ENCODE measurements around the gene CRNKL1. TPM values are rescaled to one million over a fixed set of nuclear protein-coding genes. Genes with fewer than 3 reads are reported as not detected.

CRNKL1 gene
- total RNA-seq, 1 donor from 2014 or later = 2.2 TPM

DNA sequence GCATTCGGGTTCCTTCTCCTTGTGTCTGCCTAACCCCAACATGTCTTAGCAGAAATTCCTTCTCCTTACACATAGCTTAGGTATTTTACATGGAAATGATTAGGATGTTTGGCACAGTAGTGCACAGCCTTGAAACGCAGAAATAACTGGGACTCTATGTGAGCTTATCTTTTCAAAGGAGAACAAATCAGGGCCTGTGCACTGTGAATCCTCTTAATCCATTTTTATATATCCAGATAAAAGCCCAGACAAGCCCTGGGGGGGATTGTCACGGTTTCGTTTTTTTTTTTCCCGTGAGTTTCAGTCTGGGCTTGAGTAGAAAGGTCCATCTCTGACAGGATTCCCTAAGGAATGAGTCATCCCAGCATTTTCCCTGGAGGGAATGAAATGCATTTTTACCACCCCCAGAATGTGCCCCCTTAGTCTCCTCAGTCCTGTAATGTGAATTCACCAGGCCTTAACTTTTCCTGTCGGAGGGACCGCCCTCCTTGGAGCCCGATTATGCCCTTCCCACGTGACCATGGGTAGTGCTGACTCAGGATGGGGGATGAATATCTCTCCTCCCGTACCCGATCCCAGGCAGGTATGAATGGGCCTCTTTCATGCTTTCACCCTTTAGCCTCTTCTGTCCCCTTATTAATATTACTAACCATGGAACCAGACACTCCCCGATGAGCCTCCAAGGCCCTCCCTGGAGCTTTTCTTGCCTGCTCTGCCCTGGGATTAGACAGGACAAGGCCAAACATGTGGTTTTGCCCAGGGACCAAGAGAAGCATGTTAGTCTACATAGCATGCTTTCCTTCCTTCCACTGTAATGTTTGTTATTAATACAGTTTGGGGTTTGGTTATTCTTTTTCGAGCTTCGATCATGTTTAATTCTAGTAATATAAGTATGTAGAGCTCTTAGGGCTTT is 59.0 kb downstream of the CRNKL1 start:
- Histone ChIP-seq H3K9me3 (no peaks in the 10 kb centered on the region), H3K4me3 (peak overlapping the region; percentile 24 to 38), H3K27ac (peak overlapping the region; percentile 70 to 80), H3K27me3 (no peaks in the 10 kb centered on the region), H3K4me1 (peaks cover 19 to 40% of the 10 kb centered on the region in 2 donors), H3K36me3 (peaks cover 13 to 24% of the 10 kb centered on the region in 2 donors)
- TF ChIP-seq, protein P1, sequence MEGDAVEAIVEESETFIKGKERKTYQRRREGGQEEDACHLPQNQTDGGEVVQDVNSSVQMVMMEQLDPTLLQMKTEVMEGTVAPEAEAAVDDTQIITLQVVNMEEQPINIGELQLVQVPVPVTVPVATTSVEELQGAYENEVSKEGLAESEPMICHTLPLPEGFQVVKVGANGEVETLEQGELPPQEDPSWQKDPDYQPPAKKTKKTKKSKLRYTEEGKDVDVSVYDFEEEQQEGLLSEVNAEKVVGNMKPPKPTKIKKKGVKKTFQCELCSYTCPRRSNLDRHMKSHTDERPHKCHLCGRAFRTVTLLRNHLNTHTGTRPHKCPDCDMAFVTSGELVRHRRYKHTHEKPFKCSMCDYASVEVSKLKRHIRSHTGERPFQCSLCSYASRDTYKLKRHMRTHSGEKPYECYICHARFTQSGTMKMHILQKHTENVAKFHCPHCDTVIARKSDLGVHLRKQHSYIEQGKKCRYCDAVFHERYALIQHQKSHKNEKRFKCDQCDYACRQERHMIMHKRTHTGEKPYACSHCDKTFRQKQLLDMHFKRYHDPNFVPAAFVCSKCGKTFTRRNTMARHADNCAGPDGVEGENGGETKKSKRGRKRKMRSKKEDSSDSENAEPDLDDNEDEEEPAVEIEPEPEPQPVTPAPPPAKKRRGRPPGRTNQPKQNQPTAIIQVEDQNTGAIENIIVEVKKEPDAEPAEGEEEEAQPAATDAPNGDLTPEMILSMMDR (IDR thresholded peaks at IDR 0.05) = no peak
- DNase-seq (ENCODE audit: low spot score in 2 of 2) = no peak
- intact Hi-C loops (cut with DNase I) = loop anchor here (1.0 to 5.0 kb wide), 2 partner anchors 16 to 106 kb away; no protein-coding TSS in a partner anchor

DNA sequence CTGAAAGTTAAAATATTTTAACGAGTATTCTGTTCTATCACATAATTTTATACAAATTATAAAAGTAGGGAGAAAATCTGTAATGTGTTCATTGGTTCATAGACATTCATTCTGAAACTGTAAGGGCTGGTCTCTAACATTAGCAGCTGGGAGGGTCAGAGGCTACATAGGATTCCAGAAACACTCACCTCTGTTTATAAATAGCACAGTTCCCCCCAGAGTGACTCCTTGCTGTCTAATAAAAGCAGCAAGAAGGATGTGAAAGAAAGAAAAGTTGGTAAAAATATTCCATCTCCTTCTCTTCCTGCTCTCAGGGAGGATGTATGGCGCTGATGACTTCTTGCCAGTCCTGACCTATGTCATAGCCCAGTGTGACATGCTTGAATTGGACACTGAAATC is 60.4 kb downstream of the CRNKL1 start:
- H3K36me3 ChIP-seq = peaks cover 5 to 14% of the 10 kb centered on the region in 2 donors
- DNase-seq (ENCODE audit: low spot score in 2 of 2) = no peak
- intact Hi-C loops (cut with DNase I) = loop anchor here (5.0 kb wide), 1 partner anchor 105 kb away; no protein-coding TSS in a partner anchor
- H3K4me1 ChIP-seq = peaks cover 20 to 48% of the 10 kb centered on the region in 2 donors
- TF ChIP-seq, protein P1 (IDR thresholded peaks at IDR 0.05) = no peak
- H3K27ac ChIP-seq = peak overlapping the region in 1 of 2 donors; percentile 22
- no peak overlapping the region for H3K4me3 ChIP-seq
- no peaks in the 10 kb centered on the region for H3K9me3 ChIP-seq
- H3K27me3 ChIP-seq = no peaks in the 10 kb centered on the region

DNA sequence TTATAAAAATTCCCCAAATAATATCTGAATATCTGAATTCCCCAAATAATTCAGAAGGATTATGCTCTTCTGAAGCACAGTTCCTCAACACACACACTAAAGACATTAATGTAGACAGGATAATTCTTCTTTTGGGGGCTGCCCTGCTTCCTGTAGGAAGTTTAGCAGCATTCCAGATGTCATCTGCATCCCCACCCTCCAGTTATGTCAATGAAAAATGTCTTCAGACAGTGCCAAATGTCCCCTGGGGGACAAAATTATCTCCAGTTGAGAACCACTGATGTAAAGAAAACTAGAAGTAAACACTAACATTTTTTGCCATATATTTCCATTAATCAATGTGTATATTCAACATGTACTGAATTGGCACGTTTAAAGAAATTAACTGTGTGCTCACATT is 61.0 kb downstream of the CRNKL1 start:
- intact Hi-C loops (cut with DNase I) = loop anchor here (5.0 kb wide), 1 partner anchor 104 kb away; no protein-coding TSS in a partner anchor
- no peak for DNase-seq (ENCODE audit: low spot score in 2 of 2)
- H3K4me3 ChIP-seq = no peak overlapping the region
- no peak overlapping the region for H3K27ac ChIP-seq
- no peaks in the 10 kb centered on the region for H3K27me3 ChIP-seq
- TF ChIP-seq, protein P1 (IDR thresholded peaks at IDR 0.05) = no peak
- H3K36me3 ChIP-seq = peaks cover 4 to 8% of the 10 kb centered on the region in 2 donors
- H3K4me1 ChIP-seq = peaks cover 26 to 53% of the 10 kb centered on the region in 2 donors
- H3K9me3 ChIP-seq = no peaks in the 10 kb centered on the region

DNA sequence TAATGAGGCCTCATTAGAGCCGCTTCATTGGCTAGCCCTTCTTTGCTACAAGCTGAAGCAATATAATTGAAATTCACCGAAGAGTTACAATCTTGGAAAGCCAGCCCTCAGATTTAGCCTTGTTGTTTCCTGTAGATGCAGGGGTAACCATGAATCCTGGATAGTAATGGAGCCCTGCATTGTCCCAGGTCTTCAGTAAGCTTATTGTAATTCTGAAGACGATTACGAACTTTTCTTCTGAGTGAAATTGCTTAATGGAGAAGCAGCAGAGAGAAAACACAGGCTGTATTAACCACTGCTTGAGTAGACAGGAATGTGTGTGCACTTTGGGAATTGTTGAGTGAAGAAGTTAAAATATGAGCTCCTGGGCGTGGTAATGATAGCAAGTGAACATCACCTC is 61.4 kb downstream of the CRNKL1 start:
- Histone ChIP-seq H3K4me3 (no peak overlapping the region), H3K36me3 (peaks cover 4 to 5% of the 10 kb centered on the region in 2 donors), H3K9me3 (no peaks in the 10 kb centered on the region), H3K4me1 (peaks cover 28 to 58% of the 10 kb centered on the region in 2 donors), H3K27ac (no peak overlapping the region), H3K27me3 (no peaks in the 10 kb centered on the region)
- intact Hi-C loops (cut with DNase I) = loop anchor here (5.0 kb wide), 1 partner anchor 104 kb away; no protein-coding TSS in a partner anchor
- TF ChIP-seq, protein P1 (IDR thresholded peaks at IDR 0.05) = no peak
- no peak for DNase-seq (ENCODE audit: low spot score in 2 of 2)

DNA sequence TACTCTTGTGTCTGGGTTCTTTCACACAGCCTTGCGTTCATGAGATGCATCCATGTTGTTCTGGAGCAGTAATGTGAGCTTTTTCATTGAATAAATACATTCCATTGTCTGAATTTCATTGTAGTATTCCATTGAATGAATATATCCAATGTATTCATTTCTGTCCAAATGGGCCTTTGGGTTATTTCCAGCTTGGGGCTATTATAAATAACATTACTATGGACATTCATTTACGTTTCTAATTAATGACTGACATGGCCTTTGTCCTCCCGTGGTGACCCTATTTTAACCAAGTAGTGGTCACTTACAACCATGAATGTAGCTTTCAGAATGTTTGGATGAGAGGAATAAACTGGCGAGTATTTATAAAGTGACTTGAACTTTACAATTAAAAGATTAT is 65.2 kb downstream of the CRNKL1 start:
- DNase-seq (ENCODE audit: low spot score in 2 of 2) = no peak
- H3K4me3 ChIP-seq = no peak overlapping the region
- TF ChIP-seq, protein P1 (IDR thresholded peaks at IDR 0.05) = no peak
- intact Hi-C loops (cut with DNase I) = no loop called here
- peaks cover 0 to 5% of the 10 kb centered on the region in 2 donors for H3K36me3 ChIP-seq
- peak overlapping the region; percentile 52 to 63 for H3K27ac ChIP-seq
- H3K27me3 ChIP-seq = no peaks in the 10 kb centered on the region
- no peaks in the 10 kb centered on the region for H3K9me3 ChIP-seq
- peaks cover 9 to 46% of the 10 kb centered on the region in 2 donors for H3K4me1 ChIP-seq
